K562 (cell line): ENCODE results near the gene TVP23A. TPM values are rescaled to one million over a fixed set of nuclear protein-coding genes. Genes with fewer than 3 reads are reported as not detected.
A peak's percentile ranks its signal among the peaks of the same experiment; 100 is the strongest.

ENCODE experiments used
- ATAC-seq: fragments of 200-7000 bp; cut with Tn5 transposase; 3 replicates; pipeline ENCODE4 v1.9.1; 2020; ENCODE audit warnings: moderate library complexity
- BruUV-seq: library from RNA; stranded (reverse); fragments of 400-500 nt; replicated peaks from 2 replicates; lab custom pipeline; 2021; lab: Mats Ljungman, UMichigan
- CTCF ChIA-PET: fragments of 300-600 bp; formaldehyde crosslinking; extraction: SDS; loops from one replicate; lab custom pipeline; 2021; ENCODE audit warnings: low intra/inter-chr PET ratio; lab: Yijun Ruan, JAX
- POLR2A ChIA-PET: fragments of 300-600, 350-650 bp; sonication (Branson Sonifier 250); formaldehyde crosslinking; extraction: SDS; loops from one replicate; lab custom pipeline; 2021; ENCODE audit warnings: antibody characterized with exemption, inconsistent platforms; lab: Yijun Ruan, JAX
- DNase-seq, 4 experiments: peaks; one replicate each; pipeline versions ENCODE4 v3.0.0 to v3.0.0-alpha.2; 2011 to 2018; ENCODE audit warnings: low spot score in 3 of 4, mixed read lengths in 3 of 4; ENCODE audit errors: extremely low read depth in 1 of 4
- FAIRE-seq: peaks from 2 replicates; lab custom pipeline; 2011; peaks lifted over from hg19 to GRCh38; lab: Jason Lieb, UNC
- H2AFZ ChIP-seq: 2 replicates; pipeline ENCODE4 v1.6.0; 2011; ENCODE audit warnings: low read depth, low read length, control low read depth, inconsistent platforms
- H3K27ac ChIP-seq: fragments of 200-600 bp; 3 replicates; pipeline ENCODE4 v1.8.0; 2011; ENCODE audit warnings: low read depth, mild to moderate bottlenecking, control low read depth, inconsistent platforms, low read length, moderate library complexity, mixed read lengths; ENCODE audit errors: extremely low read depth
- H3K27me3 ChIP-seq, 2 experiments: fragments of 300-600 bp in 1 of 2; 2 replicates in 1 of 2; 3 replicates in 1 of 2; pipeline versions ENCODE4 v1.6.0 to v1.8.0; 2011; ENCODE audit warnings: inconsistent platforms in 2 of 2, low read length in 2 of 2, mild to moderate bottlenecking in 1 of 2, mixed read lengths in 1 of 2, moderate library complexity in 1 of 2; ENCODE audit not compliant: control insufficient read depth in 2 of 2, insufficient read depth in 2 of 2
- H3K36me3 ChIP-seq: fragments of 300-600 bp; 3 replicates; pipeline ENCODE4 v1.8.0; 2011; ENCODE audit warnings: mild to moderate bottlenecking, low read length, inconsistent platforms; ENCODE audit not compliant: control insufficient read depth, insufficient read depth
- H3K4me1 ChIP-seq, 2 experiments: fragments of 200-600 bp in 1 of 2; replicated peaks in 1 of 2; 2 replicates in 1 of 2; 3 replicates in 1 of 2; pipeline versions ENCODE4 v1.5.1 to v1.8.0; 2011; ENCODE audit warnings: inconsistent platforms in 2 of 2, low read length in 2 of 2, mild to moderate bottlenecking in 1 of 2, mixed read lengths in 1 of 2, moderate library complexity in 1 of 2; ENCODE audit not compliant: control insufficient read depth in 2 of 2, insufficient read depth in 2 of 2
- H3K4me2 ChIP-seq: 2 replicates; pipeline ENCODE4 v1.6.1; 2011; ENCODE audit warnings: low read length, control low read depth, inconsistent platforms, mixed read lengths; ENCODE audit not compliant: insufficient read depth
- H3K4me3 ChIP-seq: fragments of 200-600 bp; sonication (generic), shearing (Covaris generic); 2 replicates; pipeline ENCODE4 v1.5.1; 2016; ENCODE audit warnings: control low read depth, inconsistent platforms
- H3K79me2 ChIP-seq: fragments of 200-600 bp; 3 replicates; pipeline ENCODE4 v1.8.0; 2011; ENCODE audit warnings: low read length, inconsistent platforms; ENCODE audit not compliant: control insufficient read depth, insufficient read depth
- H3K9ac ChIP-seq, 2 experiments: 2 replicates each; pipeline versions ENCODE4 v1.6.0 to v1.6.1; 2011; ENCODE audit warnings: low read depth in 2 of 2, low read length in 2 of 2, control low read depth in 1 of 2, inconsistent platforms in 1 of 2, mild to moderate bottlenecking in 1 of 2, mixed read lengths in 1 of 2; ENCODE audit not compliant: insufficient read depth in 1 of 2
- H3K9me1 ChIP-seq: one replicate; pipeline ENCODE4 v1.6.0; 2011; ENCODE audit warnings: inconsistent platforms, mild to moderate bottlenecking, low read length, moderate library complexity; ENCODE audit not compliant: control insufficient read depth, insufficient read depth
- H3K9me3 ChIP-seq: replicated peaks from 2 replicates; pipeline ENCODE4 v1.5.1; 2011; ENCODE audit warnings: low read depth, low read length, inconsistent platforms; ENCODE audit not compliant: control insufficient read depth, insufficient read depth
- H4K20me1 ChIP-seq: replicated peaks from 2 replicates; pipeline ENCODE4 v1.6.1; 2011; ENCODE audit warnings: low read length, inconsistent platforms, mixed read lengths; ENCODE audit not compliant: control insufficient read depth, insufficient read depth
- BMI1 ChIP-seq: fragments of 150-350 bp; IDR thresholded peaks from 2 replicates; pipeline ENCODE4 v1.6.1; 2014; ENCODE audit warnings: low read length
- BRD4 ChIP-seq: fragments of 200-600 bp; sonication (generic); IDR thresholded peaks from 2 replicates; pipeline ENCODE4 v1.6.1; 2017; ENCODE audit warnings: inconsistent platforms
- ESRRB ChIP-seq: fragments of 250-450 bp; sonication (Bioruptor Pico); IDR thresholded peaks from 2 replicates; pipeline ENCODE4 v1.5.0; 2020; ENCODE audit warnings: mild to moderate bottlenecking, moderate library complexity, borderline replicate concordance
- ETV6 ChIP-seq, 3 experiments: fragments of 150-350 bp in 1 of 3; sonication (generic) in 1 of 3; formaldehyde crosslinking in 1 of 3; IDR thresholded peaks; 2 replicates each; pipeline versions ENCODE4 v1.6.1 to v1.8.0; 2014 to 2022; ENCODE audit warnings: borderline replicate concordance in 2 of 3, low read depth in 2 of 3, antibody characterized with exemption in 1 of 3, low read length in 1 of 3, mild to moderate bottlenecking in 1 of 3, missing genetic modification reagents in 1 of 3
- FOXJ3 ChIP-seq: sonication (generic); formaldehyde crosslinking; IDR thresholded peaks from 2 replicates; pipeline ENCODE4 v1.4.0; 2020; ENCODE audit warnings: mild to moderate bottlenecking, missing genetic modification reagents
- KDM1A ChIP-seq, 2 experiments: fragments of 450-650 bp; IDR thresholded peaks; 2 replicates each; pipeline ENCODE4 v1.6.1; 2016; ENCODE audit warnings: mild to moderate bottlenecking in 2 of 2
- TAF15 ChIP-seq: fragments of 200-400 bp; formaldehyde crosslinking; IDR thresholded peaks from 2 replicates; pipeline ENCODE4 v1.6.1; 2017; ENCODE audit warnings: mild to moderate bottlenecking, low read depth, low read length, moderate library complexity
- ZNF318 ChIP-seq, 2 experiments: fragments of 450-650 bp; IDR thresholded peaks; 2 replicates each; pipeline ENCODE4 v1.6.1; 2016; ENCODE audit warnings: mild to moderate bottlenecking in 2 of 2, borderline replicate concordance in 1 of 2, low read depth in 1 of 2, moderate library complexity in 1 of 2
- ZNF764 ChIP-seq: fragments of 250-450 bp; sonication (Bioruptor Pico); IDR thresholded peaks from 2 replicates; pipeline ENCODE4 v1.4.0; 2020; ENCODE audit warnings: low read depth, mild to moderate bottlenecking, moderate library complexity
- WGBS: fragments of 100-300 bp; shearing (Covaris generic); methylation state at CpG from one replicate; pipeline ENCODE4 v1.1.6; 2016; ENCODE audit warnings: low coverage, mixed read lengths; ENCODE audit not compliant: insufficient coverage; ENCODE audit errors: missing lambda C conversion rate; 5-methylcytosine and 5-hydroxymethylcytosine counted together
- in situ Hi-C: fragments of 300-500 bp; cut with MboI; formaldehyde crosslinking; loops from 4 replicates; pipeline ENCODE4 v1.15.0; 2018; ENCODE audit warnings: inconsistent platforms, mixed read lengths
- intact Hi-C: fragments of 100-400 bp; cut with micrococcal nuclease; formaldehyde crosslinking; loops from 2 replicates; pipeline ENCODE4 v1.14.2; 2022
- polyA plus RNA-seq, 8 experiments: library from polyadenylated mRNA; depleted of rRNA in 4 of 8; stranded (reverse) in 5 of 8; unstranded in 3 of 8; fragments of >200 nt; fragmentation: Nextera tagmentation in 2 of 8; fragmentation: Illumina TruSeq in 1 of 8; extraction: Ambion mirVana in 2 of 8; extraction: Trizol in 1 of 8; gene quantifications; 2 replicates each; pipeline versions ENCODE4 v1.2.1 to v1.2.3, GENCODE V29; 2011 to 2014; ENCODE audit warnings: inconsistent platforms in 1 of 8, missing spikeins in 1 of 8
- total RNA-seq, 7 experiments: library from RNA; depleted of rRNA in 6 of 7; stranded (reverse); fragments of >200 nt in 6 of 7; fragmentation: Illumina TruSeq in 2 of 7; extraction: Trizol in 2 of 7; gene quantifications; 2 replicates each; pipeline versions ENCODE4 v1.2.1 to v1.2.3, GENCODE V29; 2011 to 2021; ENCODE audit warnings: low replicate concordance in 1 of 7
- TF ChIP-seq, protein P1 (sequence below): fragments of 250-450 bp; sonication (Bioruptor Pico); IDR thresholded peaks from 2 replicates; pipeline ENCODE4 v1.5.1; 2021; ENCODE audit warnings: mild to moderate bottlenecking

TVP23A gene
- total and polyA plus RNA-seq, 9 of the 15 experiments (the other 6 are each of a cell fraction or from before 2014, with no cell fraction given): 0.04 to 0.77 (median 0.10) TPM; not detected in 3

- peaks cover 0 to 8% of the 10 kb centered on the region in 2 experiments; a peak in 2 of 5 replicates for H3K4me1 ChIP-seq
- no peak for TF ChIP-seq ZNF764 (CRISPR knock-in tag)
- no peak for TF ChIP-seq ETV6 (IDR thresholded peaks at IDR 0.05; ENCODE audit: borderline replicate concordance in 1 of 2, low read depth in 2 of 2, low read length in 1 of 2)
- TF ChIP-seq ETV6 (CRISPR knock-in tag; IDR thresholded peaks at IDR 0.05; ENCODE audit: borderline replicate concordance): no peak
- peak in 1 of 2 experiments; percentile 55; a peak in 1 of 4 replicates for TF ChIP-seq KDM1A (IDR thresholded peaks at IDR 0.05)
- TF ChIP-seq BMI1: no peak
- no peak for TF ChIP-seq ZNF318 (IDR thresholded peaks at IDR 0.05; ENCODE audit: borderline replicate concordance in 1 of 2, low read depth in 1 of 2)
- TF ChIP-seq, protein P1, sequence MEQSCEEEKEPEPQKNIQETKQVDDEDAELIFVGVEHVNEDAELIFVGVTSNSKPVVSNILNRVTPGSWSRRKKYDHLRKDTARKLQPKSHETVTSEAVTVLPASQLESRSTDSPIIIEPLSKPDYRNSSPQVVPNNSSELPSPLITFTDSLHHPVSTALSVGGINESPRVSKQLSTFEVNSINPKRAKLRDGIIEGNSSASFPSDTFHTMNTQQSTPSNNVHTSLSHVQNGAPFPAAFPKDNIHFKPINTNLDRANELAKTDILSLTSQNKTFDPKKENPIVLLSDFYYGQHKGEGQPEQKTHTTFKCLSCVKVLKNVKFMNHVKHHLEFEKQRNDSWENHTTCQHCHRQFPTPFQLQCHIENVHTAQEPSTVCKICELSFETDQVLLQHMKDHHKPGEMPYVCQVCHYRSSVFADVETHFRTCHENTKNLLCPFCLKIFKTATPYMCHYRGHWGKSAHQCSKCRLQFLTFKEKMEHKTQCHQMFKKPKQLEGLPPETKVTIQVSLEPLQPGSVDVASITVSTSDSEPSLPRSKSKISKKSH (CRISPR knock-in tag): no peak
- TF ChIP-seq FOXJ3 (CRISPR knock-in tag): no peak
- no peak for TF ChIP-seq TAF15
- TF ChIP-seq BRD4: no peak
- no peak for TF ChIP-seq ESRRB
These were observed 1.1 kb downstream of the TVP23A start for GRCh38 chr16:10817514-10817913.

More at GRCh38 chr16:10817514-10817913, 1.1 kb downstream of the TVP23A start:
- BruUV-seq: no TSS peak
- Histone ChIP-seq H3K4me3 (no peak overlapping the region), H3K27ac (no peak overlapping the region), H4K20me1 (no peaks in the 10 kb centered on the region; the same call in none of the 2 replicates), H3K79me2 (no peaks in the 10 kb centered on the region), H3K27me3 (peaks cover 3 to 42% of the 10 kb centered on the region in 2 experiments; a peak in 4 of 5 replicates), H2AFZ (no peak overlapping the region), H3K9ac (no peak overlapping the region), H3K36me3 (no peaks in the 10 kb centered on the region), H3K4me2 (no peak overlapping the region), H3K9me3 (no peaks in the 10 kb centered on the region), H3K9me1 (no peaks in the 10 kb centered on the region)
- ATAC-seq (no peak), FAIRE-seq (no peak), DNase-seq (no peak)
- 100% methylated on average over 1 of the region's 1 CpG for WGBS
- intact Hi-C loops (no loop called here), in situ Hi-C loops (no loop called here)
- ChIA-PET POLR2A (interaction anchor here (0.6 to 1.3 kb wide), 4 partner anchors 9 to 454 kb away, joined by 3 read pairs; no protein-coding TSS in a partner anchor), CTCF (no interaction called here)
